SJSA1 (cell line): ENCODE results near the gene CC2D1B. TPM values are rescaled to one million over a fixed set of nuclear protein-coding genes. Genes with fewer than 3 reads are reported as not detected.

Experiments
- DNase-seq, 2 experiments: peaks; one replicate each; pipeline ENCODE4 v3.0.0-alpha.2; 2015 to 2020; ENCODE audit warnings: low spot score in 2 of 2, low read depth in 1 of 2
- H3K27ac ChIP-seq: fragments of 250-450 bp; sonication (Bioruptor Pico); 2 replicates; pipeline ENCODE4 v1.5.1; 2020; ENCODE audit warnings: mild to moderate bottlenecking, moderate library complexity
- H3K27me3 ChIP-seq: fragments of 250-450 bp; sonication (Bioruptor Pico); replicated peaks from 2 replicates; pipeline ENCODE4 v1.5.1; 2020; ENCODE audit warnings: mild to moderate bottlenecking, moderate library complexity
- H3K36me3 ChIP-seq: fragments of 250-450 bp; sonication (Bioruptor Pico); 2 replicates; pipeline ENCODE4 v1.5.1; 2020; ENCODE audit warnings: mild to moderate bottlenecking
- H3K4me1 ChIP-seq: fragments of 250-450 bp; sonication (Bioruptor Pico); replicated peaks from 2 replicates; pipeline ENCODE4 v1.6.1; 2021; ENCODE audit warnings: mild to moderate bottlenecking
- H3K4me3 ChIP-seq: fragments of 250-450 bp; sonication (Bioruptor Pico); 2 replicates; pipeline ENCODE4 v1.5.1; 2020; ENCODE audit warnings: mild to moderate bottlenecking
- H3K9me3 ChIP-seq: fragments of 250-450 bp; sonication (Bioruptor Pico); replicated peaks from 2 replicates; pipeline ENCODE4 v1.5.1; 2020; ENCODE audit warnings: mild to moderate bottlenecking
- total RNA-seq: library from RNA; depleted of rRNA; stranded (reverse); fragments of >200 nt; shearing (Covaris generic); gene quantifications from 2 replicates; pipeline ENCODE4 v1.2.3, GENCODE V29; 2014; rRNA removed

The CC2D1B gene
- total RNA-seq, 1 experiment from 2014 or later: 24.1 TPM

DNA sequence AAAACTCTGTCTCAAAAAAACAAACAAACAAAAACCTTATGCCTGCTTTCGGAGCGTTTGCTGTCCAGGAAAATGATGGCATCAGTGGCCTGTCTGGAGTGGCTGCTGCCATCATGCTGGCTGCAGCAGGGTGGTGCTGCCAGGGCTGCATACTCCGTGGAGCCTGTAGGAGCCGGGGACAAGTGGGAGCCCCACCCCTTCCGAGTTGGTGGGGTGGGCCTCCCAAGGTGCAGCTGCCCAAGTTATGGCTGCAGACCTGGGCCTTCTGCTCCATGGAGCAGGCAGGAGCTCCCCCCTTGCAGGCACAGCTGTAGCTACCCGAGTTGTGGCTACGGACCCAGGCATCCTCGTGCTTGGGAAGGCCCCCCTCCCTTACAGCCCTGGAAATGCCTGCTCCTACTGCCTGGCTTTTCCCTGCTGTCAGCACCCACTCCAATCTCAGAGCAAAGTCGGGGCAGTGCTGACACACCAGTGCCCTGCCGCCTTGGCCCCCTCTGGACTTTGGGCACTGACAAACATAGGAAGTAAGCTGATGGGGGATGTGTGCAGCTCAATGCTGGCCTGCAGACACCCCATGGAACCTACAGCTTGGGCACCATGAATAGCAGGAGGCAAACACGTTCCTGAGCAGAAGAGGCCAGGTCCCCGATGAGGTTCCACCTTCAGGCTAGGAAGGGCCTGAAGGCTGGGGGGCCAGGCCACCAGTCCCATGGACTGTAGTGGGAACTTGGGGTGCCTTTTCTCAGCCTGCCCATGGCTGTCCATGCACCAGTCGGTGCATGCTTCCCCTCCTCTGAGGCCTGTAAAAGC lies 60.4 kb downstream of the CC2D1B start:
- Histone ChIP-seq H3K4me1 (no peaks in the 10 kb centered on the region), H3K9me3 (no peaks in the 10 kb centered on the region), H3K27me3 (no peaks in the 10 kb centered on the region)

More for the DNA sequence above, 60.4 kb downstream of the CC2D1B start:
- no peaks in the 10 kb centered on the region for H3K36me3 ChIP-seq
- H3K4me3 ChIP-seq: no peak overlapping the region
- H3K27ac ChIP-seq: no peak overlapping the region
- no peak for DNase-seq

Other genes starting within 250 kb of the CC2D1B start
- gene ZFYVE9, start 224.1 kb downstream of the CC2D1B start, total RNA-seq: 9.6 and 11.4 TPM in 2 replicates
- 21.9 and 23.9 TPM in 2 replicates for gene ORC1, start 38.2 kb upstream of the CC2D1B start, total RNA-seq
- 20.9 and 21.1 TPM in 2 replicates for gene PRPF38A, start 38.4 kb upstream of the CC2D1B start, total RNA-seq
- gene TUT4, start 186.9 kb upstream of the CC2D1B start, total RNA-seq: 25.3 and 28.2 TPM in 2 replicates
- 22.6 and 57.5 TPM in 2 replicates for gene GPX7, start 236.2 kb upstream of the CC2D1B start, total RNA-seq